ENCODE data around the gene UCHL3. TPM values are rescaled to one million over a fixed set of nuclear protein-coding genes. Genes with fewer than 3 reads are reported as not detected.

Gene UCHL3
- total and polyA plus RNA-seq, 2 of the 8 experiments (the other 6 are each of a cell fraction or from before 2014, with no cell fraction given), result 33.0 to 61.1 TPM

DNA sequence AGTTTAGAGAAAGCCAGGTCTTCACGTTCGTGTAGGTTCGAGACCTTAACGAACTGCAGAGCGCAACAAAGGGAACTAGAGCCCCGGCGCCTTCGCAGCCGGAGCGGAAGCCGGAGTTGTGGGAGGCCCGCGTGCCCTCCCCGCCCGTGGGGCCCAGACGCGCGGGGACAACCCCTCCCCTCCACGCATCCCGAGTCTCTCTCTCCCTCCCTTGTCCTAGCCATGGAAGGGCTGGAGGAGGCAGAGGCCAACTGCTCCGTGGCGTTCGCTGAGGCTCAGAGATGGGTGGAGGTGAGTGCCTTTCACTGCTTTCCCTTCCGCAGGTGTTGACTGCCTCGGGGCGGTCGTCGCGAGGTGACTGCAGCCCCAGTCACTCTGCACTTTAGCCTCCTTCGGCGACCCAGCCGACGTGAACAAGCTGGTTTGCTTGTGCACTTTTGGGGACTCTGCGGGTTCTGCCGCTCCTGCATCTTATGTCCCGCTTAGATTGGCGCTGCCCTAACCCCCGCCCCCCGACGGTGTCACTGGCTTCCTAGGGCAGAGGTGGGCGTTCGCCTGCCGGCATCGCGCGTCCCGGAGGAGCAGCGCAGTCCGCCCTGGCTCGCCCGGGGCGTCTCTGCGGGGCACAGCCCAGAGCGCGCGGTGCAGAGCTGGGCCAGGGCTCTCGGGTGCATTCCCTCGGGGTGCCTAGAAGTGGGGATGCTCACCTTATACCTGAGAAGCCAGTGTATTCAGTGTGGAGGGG, 87.0 kb downstream of the UCHL3 start (continued):
- no peak for TF ChIP-seq CREB1 (IDR thresholded peaks at IDR 0.05)
- TF ChIP-seq ASH2L (IDR thresholded peaks at IDR 0.05; ENCODE audit: low read length), result peak; percentile 70
- no peak for TF ChIP-seq GTF2F1 (IDR thresholded peaks at IDR 0.05; ENCODE audit: borderline replicate concordance, low read depth, low read length)
- TF ChIP-seq PHF8 (conservative IDR thresholded peaks at IDR 0.05; ENCODE audit: low read depth, low read length), result 0 out of 2 replicates have a peak, but pooled peaks have one; percentile 31
- TF ChIP-seq POU5F1 (IDR thresholded peaks at IDR 0.05; ENCODE audit: low read depth, low read length), result no peak
- no peak for TF ChIP-seq ZNF274 (IDR thresholded peaks at IDR 0.05; ENCODE audit: borderline replicate concordance, extremely low read depth, low read length)
- TF ChIP-seq, protein P1, sequence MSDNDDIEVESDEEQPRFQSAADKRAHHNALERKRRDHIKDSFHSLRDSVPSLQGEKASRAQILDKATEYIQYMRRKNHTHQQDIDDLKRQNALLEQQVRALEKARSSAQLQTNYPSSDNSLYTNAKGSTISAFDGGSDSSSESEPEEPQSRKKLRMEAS (IDR thresholded peaks at IDR 0.05), result peak; percentile 50
- no peak for TF ChIP-seq JUND (IDR thresholded peaks at IDR 0.05; ENCODE audit: low read length)
- peak; percentile 24 to 80; a peak in 1 of 4 replicates for TF ChIP-seq HDAC2 (IDR thresholded peaks at IDR 0.05; ENCODE audit: borderline replicate concordance in 1 of 2, low read depth in 2 of 2, low read length in 2 of 2)
- TF ChIP-seq POLR2A (IDR thresholded peaks at IDR 0.05; ENCODE audit: control extremely low read depth in 1 of 2, low read depth in 2 of 2, low read length in 2 of 2), result peak in 1 of 2 experiments; percentile 33; a peak in 1 of 3 replicates
- no peak for TF ChIP-seq HDAC6 (IDR thresholded peaks at IDR 0.05; ENCODE audit: low read depth, low read length)
- TF ChIP-seq BRCA1 (IDR thresholded peaks at IDR 0.05; ENCODE audit: low read depth, low read length), result no peak
- TF ChIP-seq, protein P2, sequence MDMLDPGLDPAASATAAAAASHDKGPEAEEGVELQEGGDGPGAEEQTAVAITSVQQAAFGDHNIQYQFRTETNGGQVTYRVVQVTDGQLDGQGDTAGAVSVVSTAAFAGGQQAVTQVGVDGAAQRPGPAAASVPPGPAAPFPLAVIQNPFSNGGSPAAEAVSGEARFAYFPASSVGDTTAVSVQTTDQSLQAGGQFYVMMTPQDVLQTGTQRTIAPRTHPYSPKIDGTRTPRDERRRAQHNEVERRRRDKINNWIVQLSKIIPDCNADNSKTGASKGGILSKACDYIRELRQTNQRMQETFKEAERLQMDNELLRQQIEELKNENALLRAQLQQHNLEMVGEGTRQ (IDR thresholded peaks at IDR 0.05; ENCODE audit: low read length), result no peak
- TF ChIP-seq JUN (IDR thresholded peaks at IDR 0.05; ENCODE audit: low read depth, low read length), result no peak
- TF ChIP-seq TBP (IDR thresholded peaks at IDR 0.05; ENCODE audit: low read depth, low read length), result 0 out of 2 replicates have a peak, but pooled peaks have one; percentile 17
- TF ChIP-seq RXRA (IDR thresholded peaks at IDR 0.05; ENCODE audit: insufficient read depth, low read depth, low read length), result no peak
- TF ChIP-seq RNF2 (IDR thresholded peaks at IDR 0.05; ENCODE audit: borderline replicate concordance, low read depth, low read length, missing control alignments, poor library complexity, severe bottlenecking), result no peak
- TF ChIP-seq CHD2 (IDR thresholded peaks at IDR 0.05; ENCODE audit: low read length), result no peak
- TF ChIP-seq RBBP5 (IDR thresholded peaks at IDR 0.05; ENCODE audit: borderline replicate concordance, low read depth, low read length), result peak; percentile 41; the same call in 1 of the 2 replicates
- TF ChIP-seq POLR2AphosphoS5 (IDR thresholded peaks at IDR 0.05; ENCODE audit: low read depth, low read length), result peak; percentile 9; the same call in 1 of the 2 replicates

Measured in H1 (cell line).